ENCODE measurements around the gene HORMAD2.

The HORMAD2 gene

GRCh38 chr22:30114361-30114760, 34.1 kb downstream of the HORMAD2 start:
- DNase-seq = no peak

- no peak for DNase-seq
Observed at GRCh38 chr22:30115705-30116104, 35.4 kb downstream of the HORMAD2 start.

GRCh38 chr22:30116362-30117117, 36.3 kb downstream of the HORMAD2 start:
- DNase-seq = no peak

- DNase-seq = no peak
Observed at GRCh38 chr22:30117256-30117655, 37.0 kb downstream of the HORMAD2 start.

- no peak for DNase-seq
Observed at GRCh38 chr22:30118291-30118690, 38.0 kb downstream of the HORMAD2 start.

GRCh38 chr22:30121960-30122359, 41.7 kb downstream of the HORMAD2 start:
- DNase-seq = no peak

GRCh38 chr22:30123463-30123862, 43.2 kb downstream of the HORMAD2 start:
- DNase-seq = no peak

- no peak for DNase-seq
Observed at GRCh38 chr22:30127749-30128166, 47.5 kb downstream of the HORMAD2 start.

- no peak for DNase-seq
Observed at GRCh38 chr22:30128511-30128910, 48.2 kb downstream of the HORMAD2 start.

GRCh38 chr22:30129636-30130035, 49.4 kb downstream of the HORMAD2 start:
- no peak for DNase-seq

GRCh38 chr22:30132290-30132996, 52.2 kb downstream of the HORMAD2 start:
- no peak for DNase-seq

- DNase-seq = no peak
Observed at GRCh38 chr22:30140414-30140813, 60.1 kb downstream of the HORMAD2 start.

GRCh38 chr22:30143265-30143664, 63.0 kb downstream of the HORMAD2 start:
- DNase-seq = no peak

GRCh38 chr22:30144391-30144790, 64.1 kb downstream of the HORMAD2 start:
- no peak for DNase-seq

- no peak for DNase-seq
Observed at GRCh38 chr22:30150212-30150611, 69.9 kb downstream of the HORMAD2 start.

GRCh38 chr22:30158277-30158676, 78.0 kb downstream of the HORMAD2 start:
- no peak for DNase-seq

GRCh38 chr22:30158744-30159500, 78.7 kb downstream of the HORMAD2 start:
- no peak for DNase-seq

GRCh38 chr22:30159561-30160353, 79.5 kb downstream of the HORMAD2 start:
- DNase-seq = no peak

GRCh38 chr22:30161051-30161469, 80.8 kb downstream of the HORMAD2 start:
- DNase-seq = no peak

- no peak for DNase-seq
Observed at GRCh38 chr22:30167296-30167695, 87.0 kb downstream of the HORMAD2 start.

- DNase-seq = no peak
Observed at GRCh38 chr22:30167734-30168133, 87.5 kb downstream of the HORMAD2 start.

GRCh38 chr22:30169002-30169401, 88.7 kb downstream of the HORMAD2 start:
- no peak for DNase-seq

GRCh38 chr22:30170129-30170528, 89.9 kb downstream of the HORMAD2 start:
- DNase-seq = no peak

All from activated CD4-positive, CD25-positive, alpha-beta regulatory T cell (primary cell).